Vagina (tissue), 2 donors: ENCODE results near the gene ENOX1. TPM values are rescaled to one million over a fixed set of nuclear protein-coding genes. Genes with fewer than 3 reads are reported as not detected.
A peak's percentile ranks its signal among the peaks of the same experiment; 100 is the strongest.
"Not testable (repeated sequence)": the region's sequence is repeated elsewhere in the genome, so short reads cannot be mapped to it uniquely, and the experiment has no call there.

Source experiments
- DNase-seq, 2 donors: peaks; one replicate each; pipeline ENCODE4 v3.0.0-alpha.2; 2017; ENCODE audit errors: extremely low spot score in 2 of 2
- H3K27ac ChIP-seq: fragments of 200-600 bp; sonication (generic); one replicate; pipeline ENCODE4 v1.5.1; 2019
- H3K27me3 ChIP-seq: fragments of 200-600 bp; sonication (generic); one replicate; pipeline ENCODE4 v1.5.1; 2019
- H3K36me3 ChIP-seq, 2 donors: fragments of 200-600 bp; sonication (generic); one replicate each; pipeline ENCODE4 v1.5.1; 2017 to 2019
- H3K4me1 ChIP-seq: fragments of 200-600 bp; sonication (generic); one replicate; pipeline ENCODE4 v1.5.1; 2019
- H3K4me3 ChIP-seq, 2 donors: fragments of 200-600 bp; sonication (generic); 1 replicate in 1 of 2; 2 replicates in 1 of 2; pipeline ENCODE4 v1.5.1; 2016 to 2019
- H3K9me3 ChIP-seq: fragments of 200-600 bp; sonication (generic); one replicate; pipeline ENCODE4 v1.5.1; 2019
- CTCF ChIP-seq, 3 experiments: fragments of 450-650 bp in 2 of 3; fragments of 200-600 bp in 1 of 3; sonication (generic) in 1 of 3; IDR thresholded peaks; one replicate each; pipeline ENCODE4 v1.5.1; 2017 to 2019; ENCODE audit warnings: antibody characterized with exemption in 3 of 3, mild to moderate bottlenecking in 2 of 3, moderate library complexity in 2 of 3
- POLR2A ChIP-seq, 2 donors: fragments of 450-650 bp; IDR thresholded peaks; one replicate each; pipeline ENCODE4 v1.6.1; 2017; ENCODE audit warnings: antibody characterized with exemption in 2 of 2, mild to moderate bottlenecking in 2 of 2, moderate library complexity in 2 of 2
- POLR2AphosphoS5 ChIP-seq, 2 donors: sonication (generic); formaldehyde crosslinking; IDR thresholded peaks; one replicate each; pipeline ENCODE4 v1.9.0; 2017; ENCODE audit warnings: antibody characterized with exemption in 2 of 2, mild to moderate bottlenecking in 2 of 2, low read depth in 1 of 2; ENCODE audit not compliant: insufficient read depth in 1 of 2
- intact Hi-C: fragments of 100-400 bp; cut with DNase I; formaldehyde crosslinking; loops from one replicate; pipeline ENCODE4 v1.15.1; 2023
- total RNA-seq: library from RNA; depleted of rRNA; stranded (reverse); fragments of >200 nt; gene quantifications from one replicate; pipeline ENCODE4 v1.2.3, GENCODE V29; 2016

Gene ENOX1
- total RNA-seq, result 2.7 TPM

- H3K4me3 ChIP-seq, result peak within 1 kb of the TSS; percentile 60 to 64
- no peak for TF ChIP-seq CTCF (IDR thresholded peaks at IDR 0.05)
- no peak for TF ChIP-seq POLR2AphosphoS5 (IDR thresholded peaks at IDR 0.05; ENCODE audit: insufficient read depth in 1 of 2, low read depth in 1 of 2)
- TF ChIP-seq POLR2A (IDR thresholded peaks at IDR 0.05), result no peak
- DNase-seq, result no peak
- H3K27ac ChIP-seq, result peak within 1 kb of the TSS; percentile 75
- intact Hi-C loops, result no loop called here
- no peaks in the 10 kb centered on the region for H3K9me3 ChIP-seq
- no peaks in the 10 kb centered on the region for H3K36me3 ChIP-seq
- H3K27me3 ChIP-seq, result no peaks in the 10 kb centered on the region
- H3K4me1 ChIP-seq, result peaks cover 32% of the 10 kb centered on the region
Measured at GRCh38 chr13:43786766-43787517, at the start of gene ENOX1. Gene ENOX1, minus strand, starts transcription at chr13:43786972.

GRCh38 chr13:43835701-43836100, 48.9 kb upstream of the ENOX1 start:
- H3K27ac ChIP-seq, result no peak overlapping the region
- no peaks in the 10 kb centered on the region for H3K27me3 ChIP-seq
- H3K4me1 ChIP-seq, result no peaks in the 10 kb centered on the region
- no peak for DNase-seq
- H3K4me3 ChIP-seq, result no peak overlapping the region
- no peaks in the 10 kb centered on the region for H3K9me3 ChIP-seq
- H3K36me3 ChIP-seq, result no peaks in the 10 kb centered on the region
- TF ChIP-seq CTCF (IDR thresholded peaks at IDR 0.05) (no peak), POLR2A (IDR thresholded peaks at IDR 0.05) (no peak), POLR2AphosphoS5 (IDR thresholded peaks at IDR 0.05; ENCODE audit: insufficient read depth in 1 of 2, low read depth in 1 of 2) (no peak)
- intact Hi-C loops, result no loop called here

- Histone ChIP-seq H3K36me3 (no peaks in the 10 kb centered on the region), H3K4me1 (no peaks in the 10 kb centered on the region), H3K4me3 (no peak overlapping the region), H3K9me3 (no peaks in the 10 kb centered on the region), H3K27ac (no peak overlapping the region), H3K27me3 (no peaks in the 10 kb centered on the region)
- intact Hi-C loops, result no loop called here
- no peak for DNase-seq
- TF ChIP-seq POLR2A (IDR thresholded peaks at IDR 0.05) (no peak), POLR2AphosphoS5 (IDR thresholded peaks at IDR 0.05; ENCODE audit: insufficient read depth in 1 of 2, low read depth in 1 of 2) (no peak), CTCF (IDR thresholded peaks at IDR 0.05) (no peak)
Measured at GRCh38 chr13:43831088-43831487, 44.3 kb upstream of the ENOX1 start.

- intact Hi-C loops, result no loop called here
- Histone ChIP-seq H3K27ac (no peak overlapping the region), H3K27me3 (no peaks in the 10 kb centered on the region), H3K36me3 (no peaks in the 10 kb centered on the region), H3K9me3 (no peaks in the 10 kb centered on the region), H3K4me1 (no peaks in the 10 kb centered on the region), H3K4me3 (no peak overlapping the region)
- no peak for TF ChIP-seq POLR2A (IDR thresholded peaks at IDR 0.05)
- no peak for TF ChIP-seq CTCF (IDR thresholded peaks at IDR 0.05)
- no peak for DNase-seq
Measured at GRCh38 chr13:43830497-43830881, 43.7 kb upstream of the ENOX1 start.

- DNase-seq, H3K27ac ChIP-seq, H3K4me1 ChIP-seq, H3K36me3 ChIP-seq, H3K4me3 ChIP-seq, H3K27me3 ChIP-seq, H3K9me3 ChIP-seq, intact Hi-C loops: not testable (repeated sequence)
Measured at GRCh38 chr13:43824656-43825055, 37.9 kb upstream of the ENOX1 start.
